Lung microvascular endothelial cell (primary cell): ENCODE data around the gene PELI2. TPM values are rescaled to one million over a fixed set of nuclear protein-coding genes. Genes with fewer than 3 reads are reported as not detected.

ENCODE experiments used
- DNase-seq, 2 donors: peaks; one replicate each; pipeline versions ENCODE4 v3.0.0 to v3.0.0-alpha.2; 2010; ENCODE audit warnings: low read depth in 2 of 2
- total RNA-seq: library from RNA; depleted of rRNA; stranded (reverse); fragments of >200 nt; gene quantifications from 2 replicates; pipeline ENCODE4 v1.2.1, GENCODE V29; 2014

The PELI2 gene
- total RNA-seq, 1 donor from 2014 or later: 17.5 TPM

GRCh38 chr14:56341766-56342493 lies 223.7 kb downstream of the PELI2 start:
- peak; percentile 1 to 46 for DNase-seq

- DNase-seq: peak; percentile 60 to 83
These were observed 224.3 kb downstream of the PELI2 start for GRCh38 chr14:56342494-56342942.

- DNase-seq: no peak
These were observed 231.7 kb downstream of the PELI2 start for GRCh38 chr14:56349960-56350359.
